ENCODE results near the gene MYL1.

Gene MYL1

DNA sequence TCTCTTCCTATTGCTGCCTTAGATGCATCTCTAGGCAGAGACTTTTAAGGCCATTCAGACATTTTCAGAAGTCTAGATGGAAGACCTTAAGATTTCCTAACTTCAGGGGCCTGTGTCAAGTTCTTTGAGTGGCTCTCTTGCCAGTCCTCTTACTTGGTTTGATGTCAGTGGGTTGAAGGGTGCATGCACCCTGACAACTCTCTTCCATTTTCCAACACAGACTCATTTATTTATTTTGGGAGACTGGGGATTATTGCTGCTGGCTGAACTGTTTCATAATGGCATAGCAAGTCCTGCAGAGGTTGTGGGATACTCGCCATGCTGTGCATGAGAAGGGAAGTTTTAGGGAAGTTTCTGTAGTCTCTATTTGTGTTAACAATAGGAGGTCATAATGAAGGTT is 50.7 kb downstream of the MYL1 start:
- DNase-seq, result no peak

DNA sequence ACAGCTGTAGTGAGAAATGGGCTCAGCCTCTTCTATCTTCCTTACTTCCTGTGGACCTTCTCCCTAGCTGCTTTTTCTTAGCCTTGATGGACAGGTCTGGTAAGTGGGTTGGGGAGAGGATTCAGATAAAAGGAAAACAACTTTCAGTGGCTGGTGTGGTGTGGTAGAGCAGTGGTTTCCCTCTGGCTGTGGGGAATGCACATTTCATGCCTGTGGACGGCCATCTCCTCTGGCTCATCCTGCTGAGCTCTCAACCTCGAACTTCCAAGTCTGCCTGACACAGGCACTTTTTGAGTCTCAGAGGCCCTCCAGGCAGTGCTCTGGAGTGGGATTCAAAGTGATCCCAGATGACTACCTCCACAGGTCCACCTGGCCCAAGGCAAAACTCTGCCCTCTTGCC is 51.1 kb downstream of the MYL1 start:
- DNase-seq, result no peak

- no peak for DNase-seq
Measured at GRCh38 chr2:210262036-210262435, 52.9 kb downstream of the MYL1 start.

DNA sequence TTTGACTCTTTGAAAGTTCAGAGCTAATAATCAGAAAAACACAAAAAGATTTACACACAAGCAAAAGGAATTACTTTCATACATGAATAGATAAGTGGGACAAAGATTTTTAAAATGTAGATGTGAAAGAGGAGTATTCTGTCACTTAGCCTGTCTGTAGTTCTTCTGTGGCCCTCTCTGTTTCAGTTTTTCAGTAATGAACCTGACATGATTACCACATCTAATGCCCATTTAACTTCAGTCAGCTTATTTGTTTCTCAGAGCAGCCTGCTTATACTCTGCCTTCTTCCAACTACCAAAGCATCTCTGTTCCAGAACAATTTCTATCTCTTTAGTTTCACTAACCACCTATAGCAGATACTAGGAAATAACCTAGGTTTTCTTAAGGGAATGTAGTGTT is 55.3 kb downstream of the MYL1 start:
- no peak for DNase-seq

GRCh38 chr2:210252699-210253606 is 62.0 kb downstream of the MYL1 start:
- no peak for DNase-seq

DNA sequence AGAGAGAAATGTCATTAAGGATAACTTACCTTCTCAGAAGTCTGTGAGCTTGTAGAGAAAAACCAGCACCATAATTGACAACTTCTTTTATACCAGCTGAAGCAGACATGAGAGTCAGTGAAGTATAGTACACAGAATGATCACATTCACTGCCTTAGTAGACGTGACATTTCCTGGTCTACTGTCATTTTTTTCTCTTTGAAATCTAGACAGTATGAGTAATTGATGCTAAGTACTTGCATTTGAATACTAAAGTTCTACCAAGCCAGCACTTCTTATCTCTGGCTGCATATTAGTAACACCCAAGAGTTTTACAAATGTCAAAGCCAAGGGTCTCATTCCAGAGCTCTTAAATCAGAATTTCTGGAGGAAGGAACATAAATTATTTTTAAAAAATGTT is 64.4 kb downstream of the MYL1 start:
- no peak for DNase-seq
